GM20000 (cell line): ENCODE results near the gene LARGE1.
A peak's percentile ranks its signal among the peaks of the same experiment; 100 is the strongest.

Source experiments
- DNase-seq: peaks from one replicate; pipeline ENCODE4 v3.0.0; 2012; ENCODE audit warnings: low spot score
- CTCF ChIP-seq: IDR thresholded peaks from 2 replicates; pipeline ENCODE4 v1.5.1; 2012; ENCODE audit warnings: mild to moderate bottlenecking, control low read depth; ENCODE audit errors: extremely low read depth, missing control alignments

Gene LARGE1

DNA sequence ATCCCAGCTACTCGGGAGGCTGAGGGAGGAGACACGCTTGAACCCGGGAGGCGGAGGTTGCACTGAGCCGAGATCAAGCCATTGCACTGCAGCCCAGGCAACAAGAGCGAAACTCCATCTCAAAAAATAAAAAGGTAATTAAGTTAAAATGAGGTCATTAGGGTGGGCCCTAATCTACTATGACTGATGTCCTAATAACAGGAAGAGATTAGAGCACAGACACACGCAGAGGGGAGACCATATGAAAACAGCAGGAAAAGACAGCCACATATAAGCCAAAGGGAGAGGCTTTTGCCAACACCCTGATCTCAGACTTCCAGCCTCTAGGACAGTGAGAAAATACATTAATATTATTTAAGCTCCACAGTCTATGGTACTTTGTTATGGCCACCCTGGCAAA lies 17.3 kb downstream of the LARGE1 start:
- DNase-seq: no peak

GRCh38 chr22:33902073-33902472 lies 18.2 kb downstream of the LARGE1 start:
- no peak for DNase-seq
- no peak for TF ChIP-seq CTCF

More for the DNA sequence above, 17.3 kb downstream of the LARGE1 start:
- TF ChIP-seq CTCF: no peak

GRCh38 chr22:33898121-33898520 lies 22.2 kb downstream of the LARGE1 start:
- no peak for TF ChIP-seq CTCF

DNA sequence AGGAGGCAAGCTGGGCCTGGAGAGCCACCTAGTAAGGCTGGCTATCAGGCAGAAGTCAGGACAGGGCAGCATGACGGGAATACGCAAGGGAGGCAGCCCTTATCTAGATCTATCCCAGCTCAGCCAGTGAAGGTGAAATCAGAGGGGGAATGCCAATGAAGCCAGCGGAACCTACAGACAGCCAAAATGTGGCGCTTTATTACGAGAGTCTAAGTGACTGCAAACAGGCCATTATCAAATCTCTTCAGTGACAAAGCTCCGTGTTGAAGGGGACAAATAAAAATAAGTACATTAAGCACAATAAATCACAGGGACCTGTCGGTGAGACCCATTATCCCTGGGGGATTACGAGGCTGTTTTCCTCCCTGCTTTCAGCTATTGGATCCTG lies 22.8 kb downstream of the LARGE1 start:
- TF ChIP-seq CTCF: no peak
- DNase-seq: no peak

More at GRCh38 chr22:33898121-33898520, 22.2 kb downstream of the LARGE1 start:
- DNase-seq: no peak

- peak; percentile 36 for DNase-seq
- TF ChIP-seq CTCF: no peak
These were observed 23.5 kb downstream of the LARGE1 start for GRCh38 chr22:33896575-33897447.

DNA sequence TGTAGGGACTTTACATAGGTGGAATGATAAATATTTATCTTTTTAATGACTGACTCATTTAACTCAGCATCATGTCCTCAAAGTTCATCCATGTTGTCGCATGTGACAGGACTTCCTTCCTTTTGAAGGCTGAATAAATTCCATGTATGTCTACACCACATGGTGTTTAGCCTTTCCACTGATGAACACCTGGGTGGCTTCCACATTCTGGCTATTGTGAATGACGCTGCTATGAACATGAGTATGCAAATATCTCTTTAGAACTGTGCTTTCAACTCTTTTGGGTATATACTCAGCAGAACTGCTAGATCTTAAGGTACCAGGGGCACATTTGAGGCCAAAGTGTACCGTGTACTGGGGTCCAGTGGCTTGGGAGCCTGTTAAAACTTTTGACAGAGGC lies 24.1 kb downstream of the LARGE1 start:
- no peak for TF ChIP-seq CTCF

DNA sequence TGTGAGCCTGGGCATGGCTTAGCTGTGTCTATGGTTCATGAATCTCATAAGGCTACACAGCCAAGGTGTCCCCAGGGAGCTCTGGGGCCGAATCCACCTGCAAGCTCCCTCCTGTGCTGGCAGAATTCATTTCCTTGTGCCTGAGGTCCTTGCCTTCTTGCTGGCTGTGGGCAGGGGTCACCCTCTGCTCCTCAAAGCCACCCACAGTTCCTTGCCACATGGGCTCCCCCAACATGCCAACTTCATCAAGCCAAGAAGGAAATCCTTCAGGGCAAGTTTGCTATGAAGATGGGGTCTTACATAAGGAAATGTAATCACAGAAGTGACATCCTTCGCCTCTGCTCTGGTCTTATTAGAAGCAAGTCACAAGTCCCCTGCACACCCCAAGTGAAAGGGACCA lies 24.8 kb downstream of the LARGE1 start:
- TF ChIP-seq CTCF: no peak
- no peak for DNase-seq

More for the DNA sequence above, 24.1 kb downstream of the LARGE1 start:
- no peak for DNase-seq
